ENCODE data around the gene NUDT4B.
"Not testable (repeated sequence)": the region's sequence is repeated elsewhere in the genome, so short reads cannot be mapped to it uniquely, and the experiment has no call there.

Gene NUDT4B

DNA sequence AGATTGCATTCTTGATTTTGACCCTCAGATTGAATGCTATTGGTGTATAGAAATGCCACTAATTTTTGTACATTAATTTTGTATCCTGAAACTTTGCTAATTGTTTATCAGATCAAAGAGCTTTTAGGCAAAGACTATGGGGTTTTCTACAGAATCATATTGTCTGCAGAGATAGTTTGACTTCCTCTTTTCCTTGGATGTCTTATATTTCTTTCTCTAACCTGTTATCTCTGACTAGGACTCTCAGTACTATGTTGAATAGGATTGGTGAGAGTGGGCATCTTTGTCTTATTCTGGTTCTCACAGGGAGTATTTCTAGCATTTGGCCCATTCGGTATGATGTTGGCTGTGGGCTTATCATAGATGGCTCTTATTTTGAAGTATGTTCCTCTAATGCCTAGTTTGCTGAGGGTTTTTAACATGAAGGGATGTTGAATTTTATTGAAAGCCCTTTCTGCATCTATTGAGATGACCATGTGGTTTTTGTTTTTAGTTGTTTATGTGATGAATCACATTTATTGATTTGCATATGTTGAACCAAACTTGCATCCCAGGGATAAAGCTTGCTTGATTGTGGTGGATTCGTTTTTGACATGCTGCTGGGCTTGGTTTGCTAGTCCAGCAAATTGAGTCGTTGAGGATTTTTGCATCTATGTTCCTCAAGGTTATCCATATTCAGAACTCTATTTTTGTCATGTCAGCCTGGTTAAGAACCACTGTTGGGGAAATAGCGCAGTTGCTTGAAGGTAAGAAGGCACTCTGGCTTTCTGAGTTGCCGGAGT lies 16.9 kb downstream of the NUDT4B start:
- H3K36me3 ChIP-seq (ENCODE audit: control insufficient read depth, insufficient read depth, low read length); H3K27me3 ChIP-seq (ENCODE audit: control insufficient read depth, insufficient read depth, low read length); H3K4me2 ChIP-seq (ENCODE audit: low read length); H3K4me1 ChIP-seq; H3K27ac ChIP-seq; H3K9me3 ChIP-seq (ENCODE audit: control insufficient read depth, low read length); H3K79me2 ChIP-seq; H2AFZ ChIP-seq; H3K9ac ChIP-seq; H3K4me3 ChIP-seq (ENCODE audit: low read depth, low read length): not testable (repeated sequence)

DNA sequence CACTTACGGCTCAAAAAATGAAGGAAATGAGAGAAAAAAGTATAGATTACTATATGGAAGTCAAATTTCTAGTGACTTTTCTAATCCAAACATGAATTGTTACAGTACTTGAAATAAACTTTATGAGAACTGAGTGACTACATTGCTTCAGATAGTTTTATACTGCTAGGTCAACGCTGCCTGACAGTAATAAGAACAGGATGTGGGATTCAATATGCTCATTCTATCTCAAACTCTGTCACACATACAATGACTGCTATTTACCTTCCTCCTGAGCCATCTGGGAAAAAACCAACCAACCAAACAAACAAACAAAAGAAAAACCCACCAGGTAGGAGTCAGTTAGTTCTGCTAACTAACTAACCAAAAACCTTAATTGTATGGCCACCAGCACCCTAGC lies 20.0 kb downstream of the NUDT4B start:
- H3K36me3 ChIP-seq (ENCODE audit: control insufficient read depth, insufficient read depth, low read length); H3K79me2 ChIP-seq; H3K27me3 ChIP-seq (ENCODE audit: control insufficient read depth, insufficient read depth, low read length); H3K4me2 ChIP-seq (ENCODE audit: low read length); H3K27ac ChIP-seq; H3K4me3 ChIP-seq (ENCODE audit: low read depth, low read length); H3K9me3 ChIP-seq (ENCODE audit: control insufficient read depth, low read length); H3K9ac ChIP-seq; H3K4me1 ChIP-seq; H2AFZ ChIP-seq: not testable (repeated sequence)

DNA sequence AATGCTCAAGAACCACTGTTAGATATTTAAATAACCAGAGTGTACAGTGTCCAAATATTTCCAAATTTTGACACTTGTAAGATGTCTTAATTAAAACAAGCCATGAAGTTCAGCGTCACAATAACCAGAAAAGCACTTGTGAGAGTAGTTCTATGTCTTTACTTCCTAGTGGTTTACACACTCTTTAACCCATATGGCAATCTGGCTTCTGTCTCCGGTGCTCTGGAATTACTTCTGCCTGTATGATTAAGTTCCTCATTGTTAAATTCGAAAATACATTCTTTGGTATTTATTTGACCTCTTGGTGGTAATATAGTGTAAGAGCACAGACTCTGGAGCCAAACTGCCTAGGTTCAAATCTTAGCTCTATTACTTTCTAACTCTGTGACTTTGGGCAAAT lies 20.9 kb downstream of the NUDT4B start:
- H3K27me3 ChIP-seq (ENCODE audit: control insufficient read depth, insufficient read depth, low read length); H3K4me2 ChIP-seq (ENCODE audit: low read length); H3K4me3 ChIP-seq (ENCODE audit: low read depth, low read length); H3K27ac ChIP-seq; H3K36me3 ChIP-seq (ENCODE audit: control insufficient read depth, insufficient read depth, low read length); H3K9me3 ChIP-seq (ENCODE audit: control insufficient read depth, low read length); H3K79me2 ChIP-seq; H3K4me1 ChIP-seq; H2AFZ ChIP-seq; H3K9ac ChIP-seq: not testable (repeated sequence)

DNA sequence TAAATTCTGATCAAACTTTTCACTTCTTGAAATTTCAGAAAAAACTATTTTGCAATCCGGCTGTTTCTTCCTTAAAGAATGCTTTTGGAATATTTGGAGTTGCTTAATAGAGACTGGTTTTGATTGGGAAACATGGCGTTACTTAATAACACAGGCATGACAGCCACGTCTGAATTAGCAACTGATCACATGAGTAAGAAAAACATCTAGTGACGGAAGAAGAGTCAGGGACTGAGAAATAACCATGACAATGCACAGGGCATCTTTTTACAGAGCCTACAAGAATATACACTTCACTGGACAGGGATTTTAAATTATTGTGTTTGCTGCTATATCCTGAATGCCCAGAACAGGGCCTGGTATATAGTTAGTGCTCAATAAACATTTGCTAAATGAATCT lies 25.1 kb downstream of the NUDT4B start:
- H3K36me3 ChIP-seq (ENCODE audit: control insufficient read depth, insufficient read depth, low read length); H3K9me3 ChIP-seq (ENCODE audit: control insufficient read depth, low read length); H2AFZ ChIP-seq; H3K4me1 ChIP-seq; H3K9ac ChIP-seq; H3K27ac ChIP-seq; H3K4me2 ChIP-seq (ENCODE audit: low read length); H3K4me3 ChIP-seq (ENCODE audit: low read depth, low read length); H3K79me2 ChIP-seq; H3K27me3 ChIP-seq (ENCODE audit: control insufficient read depth, insufficient read depth, low read length): not testable (repeated sequence)

DNA sequence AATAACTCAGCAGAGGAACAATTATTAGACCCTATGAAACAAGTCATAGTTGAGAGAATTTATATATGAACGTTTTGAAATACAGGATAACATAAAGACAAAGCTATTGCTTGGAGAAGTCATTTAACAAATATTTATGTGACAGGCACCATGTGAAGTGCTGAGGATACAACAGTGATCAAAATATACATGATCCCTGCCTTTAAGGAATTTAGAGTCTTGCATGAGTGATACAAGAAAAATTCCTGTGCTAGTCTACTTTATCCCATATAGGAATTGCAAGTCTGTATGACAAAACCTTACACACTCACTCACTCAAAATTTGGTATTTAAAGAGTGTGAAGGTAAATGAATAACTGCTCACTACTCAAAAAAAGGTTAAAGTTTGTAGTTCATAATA lies 25.5 kb downstream of the NUDT4B start:
- not testable (repeated sequence) for H3K4me2 ChIP-seq (ENCODE audit: low read length)

DNA sequence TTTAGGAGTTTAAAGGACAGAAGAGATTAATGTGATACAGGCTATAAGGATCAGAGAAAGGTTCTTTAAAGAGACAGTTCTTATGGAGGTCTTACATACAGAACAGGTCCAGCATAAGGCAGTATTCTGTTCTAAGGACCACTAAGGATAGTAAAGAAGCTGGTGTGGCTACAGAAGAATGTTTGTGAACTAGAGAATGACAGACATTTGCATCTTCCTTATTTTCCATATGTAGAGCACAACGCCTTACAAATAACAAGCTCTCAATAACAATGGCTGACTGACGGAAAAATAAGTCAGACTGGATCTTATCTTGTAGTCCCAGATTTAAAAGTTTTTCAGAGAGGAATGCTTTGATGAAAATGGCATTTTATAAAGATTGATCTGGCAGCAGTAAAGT lies 26.7 kb downstream of the NUDT4B start:
- H3K4me1 ChIP-seq, result not testable (repeated sequence)

More for the DNA sequence above, 25.5 kb downstream of the NUDT4B start:
- not testable (repeated sequence) for H3K79me2 ChIP-seq; H3K27ac ChIP-seq; H3K4me1 ChIP-seq; H3K9ac ChIP-seq; H3K9me3 ChIP-seq (ENCODE audit: control insufficient read depth, low read length); H3K36me3 ChIP-seq (ENCODE audit: control insufficient read depth, insufficient read depth, low read length); H3K27me3 ChIP-seq (ENCODE audit: control insufficient read depth, insufficient read depth, low read length); H2AFZ ChIP-seq; H3K4me3 ChIP-seq (ENCODE audit: low read depth, low read length)

DNA sequence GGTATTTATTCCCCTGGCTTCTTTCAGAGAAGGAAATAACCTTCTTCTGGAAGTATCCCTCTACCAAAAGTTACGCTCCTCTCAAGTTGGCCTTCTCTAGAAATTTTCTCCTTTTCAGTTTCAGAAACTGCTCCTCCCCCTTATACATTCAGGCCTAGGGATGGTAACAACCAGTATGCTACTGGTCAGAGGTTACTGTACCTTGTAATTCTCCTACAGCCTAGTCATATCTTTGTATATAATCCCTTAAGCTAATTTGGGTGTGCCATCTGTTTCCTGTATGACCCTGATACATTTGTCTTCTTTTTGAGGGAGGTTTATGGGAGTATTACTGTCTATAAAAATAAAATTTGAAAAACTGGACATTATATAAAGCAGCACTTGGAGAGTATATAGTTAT lies 29.1 kb downstream of the NUDT4B start:
- H3K9ac ChIP-seq; H3K79me2 ChIP-seq; H3K4me3 ChIP-seq (ENCODE audit: low read depth, low read length); H3K27ac ChIP-seq; H3K4me1 ChIP-seq; H3K4me2 ChIP-seq (ENCODE audit: low read length); H3K27me3 ChIP-seq (ENCODE audit: control insufficient read depth, insufficient read depth, low read length); H3K36me3 ChIP-seq (ENCODE audit: control insufficient read depth, insufficient read depth, low read length); H2AFZ ChIP-seq; H3K9me3 ChIP-seq (ENCODE audit: control insufficient read depth, low read length): not testable (repeated sequence)

More for the DNA sequence above, 26.7 kb downstream of the NUDT4B start:
- H3K27ac ChIP-seq; H3K4me2 ChIP-seq (ENCODE audit: low read length); H2AFZ ChIP-seq; H3K36me3 ChIP-seq (ENCODE audit: control insufficient read depth, insufficient read depth, low read length); H3K9ac ChIP-seq; H3K4me3 ChIP-seq (ENCODE audit: low read depth, low read length); H3K79me2 ChIP-seq; H3K9me3 ChIP-seq (ENCODE audit: control insufficient read depth, low read length); H3K27me3 ChIP-seq (ENCODE audit: control insufficient read depth, insufficient read depth, low read length): not testable (repeated sequence)

DNA sequence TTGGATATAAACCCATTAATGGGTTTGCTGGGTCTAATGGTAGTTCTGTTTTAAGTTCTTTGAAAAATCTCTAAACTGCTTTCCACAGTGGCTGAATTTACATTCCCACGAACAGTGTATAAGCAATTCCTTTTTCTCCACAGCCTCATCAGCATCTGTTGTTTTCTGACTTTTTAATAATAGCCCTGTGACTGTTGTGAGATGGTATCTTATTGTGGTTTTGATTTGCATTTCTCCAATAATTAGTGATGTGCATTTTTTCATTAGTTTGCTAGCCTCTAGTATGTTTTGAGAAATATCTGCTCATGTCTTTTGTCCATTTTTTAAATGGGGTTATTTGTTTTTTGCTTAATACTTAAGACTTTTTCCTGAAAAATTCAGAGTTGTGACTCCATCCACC lies 31.8 kb downstream of the NUDT4B start:
- not testable (repeated sequence) for H3K36me3 ChIP-seq (ENCODE audit: control insufficient read depth, insufficient read depth, low read length); H3K27me3 ChIP-seq (ENCODE audit: control insufficient read depth, insufficient read depth, low read length); H3K9ac ChIP-seq; H3K4me1 ChIP-seq; H3K4me2 ChIP-seq (ENCODE audit: low read length); H3K9me3 ChIP-seq (ENCODE audit: control insufficient read depth, low read length); H3K79me2 ChIP-seq; H3K4me3 ChIP-seq (ENCODE audit: low read depth, low read length); H3K27ac ChIP-seq; H2AFZ ChIP-seq

DNA sequence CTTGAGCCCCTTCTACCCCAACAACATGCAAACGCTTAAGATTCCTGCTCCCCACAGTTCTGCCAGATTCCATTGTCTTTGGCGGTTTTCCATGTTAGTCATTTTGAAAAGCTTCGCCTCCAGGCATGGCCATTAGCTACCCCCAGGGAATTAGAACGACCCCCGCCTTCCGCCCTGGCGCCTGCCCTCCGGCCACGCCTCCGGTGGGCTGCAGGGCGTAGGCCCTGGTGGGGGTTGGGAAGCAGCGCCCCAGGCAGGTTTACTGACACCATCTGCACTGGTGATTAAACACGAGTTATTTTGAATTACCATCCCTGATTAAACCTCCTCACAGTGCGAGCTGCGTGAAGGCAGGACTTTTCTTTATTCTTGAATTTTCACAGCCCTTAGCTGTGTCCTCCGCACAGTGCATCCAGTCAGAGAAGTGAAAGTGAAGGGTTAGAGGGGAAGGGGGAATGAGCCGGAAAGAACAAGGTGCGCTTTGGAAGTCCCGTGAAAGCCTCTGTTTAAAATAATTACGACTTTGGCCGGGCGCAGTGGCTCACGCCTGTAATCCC lies 43.0 kb downstream of the NUDT4B start:
- H3K27me3 ChIP-seq (ENCODE audit: control insufficient read depth, insufficient read depth, low read length); H3K4me1 ChIP-seq; H2AFZ ChIP-seq; H3K36me3 ChIP-seq (ENCODE audit: control insufficient read depth, insufficient read depth, low read length); H3K27ac ChIP-seq; H3K4me3 ChIP-seq (ENCODE audit: low read depth, low read length); H3K9me3 ChIP-seq (ENCODE audit: control insufficient read depth, low read length); H3K9ac ChIP-seq; H3K79me2 ChIP-seq; H3K4me2 ChIP-seq (ENCODE audit: low read length): not testable (repeated sequence)

DNA sequence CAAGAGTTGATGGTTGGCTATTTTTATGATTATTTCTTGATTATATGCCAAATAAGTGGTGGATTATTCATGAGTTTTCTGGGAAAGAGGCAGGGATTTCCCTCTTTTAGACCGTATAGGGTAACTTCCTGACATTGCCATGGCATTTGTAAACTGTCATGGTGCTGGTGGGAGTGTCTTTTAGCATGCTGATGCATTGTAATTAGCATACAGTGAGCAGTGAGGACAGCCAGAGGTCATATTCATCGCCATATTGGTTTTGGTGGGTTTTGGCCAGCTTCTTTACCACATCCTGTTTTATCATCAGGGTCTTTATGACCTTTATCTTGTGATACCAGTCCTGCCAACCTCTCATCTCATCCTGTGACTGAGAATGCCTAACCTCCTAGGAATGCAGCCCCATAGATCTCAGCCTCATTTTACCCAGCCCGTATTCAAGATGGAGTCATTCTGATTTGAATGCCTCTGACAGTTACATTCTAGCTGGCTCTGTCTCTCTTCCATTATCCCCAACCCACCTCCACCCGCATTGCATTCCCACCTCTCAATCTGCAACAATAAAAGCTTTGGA lies 45.3 kb downstream of the NUDT4B start:
- not testable (repeated sequence) for H3K36me3 ChIP-seq (ENCODE audit: control insufficient read depth, insufficient read depth, low read length); H3K4me2 ChIP-seq (ENCODE audit: low read length); H2AFZ ChIP-seq; H3K9me3 ChIP-seq (ENCODE audit: control insufficient read depth, low read length); H3K27ac ChIP-seq; H3K4me3 ChIP-seq (ENCODE audit: low read depth, low read length); H3K27me3 ChIP-seq (ENCODE audit: control insufficient read depth, insufficient read depth, low read length); H3K4me1 ChIP-seq; H3K9ac ChIP-seq; H3K79me2 ChIP-seq
